CD4-positive, alpha-beta T cell (primary cell): ENCODE results near the gene RANBP3. TPM values are rescaled to one million over a fixed set of nuclear protein-coding genes. Genes with fewer than 3 reads are reported as not detected.

Experiments
- ATAC-seq: fragments of 200-7000 bp; cut with Tn5 transposase; one replicate; pipeline ENCODE4 v1.10.0; 2022; ENCODE audit warnings: mild to moderate bottlenecking; ENCODE audit not compliant: poor library complexity
- CTCF ChIA-PET: fragments of 350-600 bp; sonication (Branson Sonifier 250); formaldehyde crosslinking; loops from one replicate; lab custom pipeline; 2021; ENCODE audit warnings: antibody characterized with exemption, inconsistent platforms; lab: Charles Lee
- POLR2A ChIA-PET: fragments of 350-600 bp; sonication (Branson Sonifier 250); formaldehyde crosslinking; loops from one replicate; lab custom pipeline; 2021; ENCODE audit warnings: antibody characterized with exemption, inconsistent platforms; lab: Charles Lee
- DNase-seq, 14 experiments: peaks; one replicate each; pipeline ENCODE4 v3.0.0-alpha.2; 2013 to 2020; ENCODE audit warnings: mixed read lengths in 2 of 14
- H3K27ac ChIP-seq, 2 donors: one replicate each; pipeline versions ENCODE4 v1.5.1 to v1.7.0; 2013; ENCODE audit warnings: low read length in 2 of 2, low read depth in 1 of 2, mild to moderate bottlenecking in 1 of 2
- H3K27me3 ChIP-seq, 2 experiments: 1 replicate in 1 of 2; 2 replicates in 1 of 2; pipeline versions ENCODE4 v1.6.1 to v1.7.0; 2013; ENCODE audit warnings: low read length in 2 of 2, control low read depth in 1 of 2, mild to moderate bottlenecking in 1 of 2, moderate library complexity in 1 of 2; ENCODE audit not compliant: insufficient read depth in 2 of 2, control insufficient read depth in 1 of 2
- H3K36me3 ChIP-seq: one replicate; pipeline ENCODE4 v1.6.1; 2013; ENCODE audit warnings: low read length, control low read depth; ENCODE audit not compliant: insufficient read depth
- H3K4me1 ChIP-seq: one replicate; pipeline ENCODE4 v1.6.1; 2013; ENCODE audit warnings: low read length, control low read depth; ENCODE audit not compliant: insufficient read depth
- H3K4me3 ChIP-seq: one replicate; pipeline ENCODE4 v1.5.1; 2013; ENCODE audit warnings: mild to moderate bottlenecking, low read length, moderate library complexity
- H3K9me3 ChIP-seq, 2 experiments: 1 replicate in 1 of 2; 2 replicates in 1 of 2; pipeline versions ENCODE4 v1.6.1 to v1.7.0; 2013; ENCODE audit warnings: low read length in 2 of 2, mild to moderate bottlenecking in 2 of 2, control low read depth in 1 of 2, moderate library complexity in 1 of 2; ENCODE audit not compliant: control insufficient read depth in 1 of 2, insufficient read depth in 1 of 2
- H3K27ac Mint-ChIP-seq: one replicate; pipeline ENCODE4 v1.8.0; 2020; ENCODE audit warnings: mixed read lengths
- H3K27me3 Mint-ChIP-seq: one replicate; pipeline ENCODE4 v1.8.0; 2021; ENCODE audit warnings: mixed read lengths
- H3K36me3 Mint-ChIP-seq: one replicate; pipeline ENCODE4 v1.8.0; 2021; ENCODE audit warnings: low read depth, mixed read lengths
- H3K4me1 Mint-ChIP-seq: one replicate; pipeline ENCODE4 v1.8.0; 2021; ENCODE audit warnings: low read depth, mixed read lengths
- H3K4me3 Mint-ChIP-seq: one replicate; pipeline ENCODE4 v1.8.0; 2020; ENCODE audit warnings: mild to moderate bottlenecking, mixed read lengths
- H3K9me3 Mint-ChIP-seq: one replicate; pipeline ENCODE4 v1.8.0; 2020; ENCODE audit warnings: mixed read lengths
- intact Hi-C, 2 experiments: fragments of 100-400 bp; cut with DNase I in 1 of 2; cut with micrococcal nuclease in 1 of 2; formaldehyde crosslinking; loops; one replicate each; pipeline versions ENCODE4 v1.15.1 to v1.9.0; 2023 to 2025; cut with DNase I, micrococcal nuclease
- total RNA-seq, 174 experiments: library from RNA in 2 of 174; stranded (reverse) in 2 of 174; gene quantifications; one replicate each; pipeline ENCODE4 v1.2.3 and lab custom pipeline; 2021 to 2026
- TF ChIP-seq, protein P1 (sequence below): fragments of 200-600 bp; IDR thresholded peaks from one replicate; pipeline ENCODE4 v1.8.0; 2022; ENCODE audit warnings: antibody characterized with exemption, mild to moderate bottlenecking

Gene RANBP3
- total RNA-seq, 2 experiments from 2014 or later = 82.7 to 88.7 TPM

DNA sequence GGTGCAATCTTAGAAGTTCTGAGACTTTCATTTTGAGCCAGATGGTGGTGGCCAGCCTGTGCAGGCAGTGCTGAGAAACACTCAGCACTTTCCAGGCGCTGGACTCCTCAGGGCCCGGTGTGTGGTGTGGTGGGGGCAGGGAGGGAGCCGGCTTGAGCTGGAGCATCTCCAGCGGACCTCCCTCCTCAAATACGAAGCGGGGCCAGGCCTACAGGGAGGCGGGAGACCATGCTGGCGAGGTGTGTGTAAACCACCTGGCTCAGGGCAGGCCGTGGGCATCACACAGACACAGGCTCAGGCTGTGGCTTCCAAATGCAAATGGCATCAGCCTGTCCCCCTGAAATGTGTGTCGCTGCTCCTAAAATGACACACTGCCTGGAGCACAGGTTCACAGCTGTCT is 33.3 kb upstream of the RANBP3 start:
- no peak overlapping the region for H3K27ac Mint-ChIP-seq
- no peaks in the 10 kb centered on the region for H3K4me1 Mint-ChIP-seq

GRCh38 chr19:6010107-6010506 is 32.2 kb upstream of the RANBP3 start:
- Mint-ChIP-seq H3K27ac (no peak overlapping the region), H3K36me3 (no peaks in the 10 kb centered on the region), H3K27me3 (no peaks in the 10 kb centered on the region), H3K4me1 (no peaks in the 10 kb centered on the region), H3K4me3 (no peak overlapping the region), H3K9me3 (no peaks in the 10 kb centered on the region)
- ChIA-PET POLR2A (no interaction called here), CTCF (no interaction called here)
- ATAC-seq (no peak), DNase-seq (no peak)
- Histone ChIP-seq H3K4me1 (no peaks in the 10 kb centered on the region), H3K4me3 (no peak overlapping the region), H3K27ac (no peak overlapping the region), H3K27me3 (no peaks in the 10 kb centered on the region), H3K9me3 (no peaks in the 10 kb centered on the region), H3K36me3 (no peaks in the 10 kb centered on the region)
- intact Hi-C loops = no loop called here
- TF ChIP-seq, protein P1, sequence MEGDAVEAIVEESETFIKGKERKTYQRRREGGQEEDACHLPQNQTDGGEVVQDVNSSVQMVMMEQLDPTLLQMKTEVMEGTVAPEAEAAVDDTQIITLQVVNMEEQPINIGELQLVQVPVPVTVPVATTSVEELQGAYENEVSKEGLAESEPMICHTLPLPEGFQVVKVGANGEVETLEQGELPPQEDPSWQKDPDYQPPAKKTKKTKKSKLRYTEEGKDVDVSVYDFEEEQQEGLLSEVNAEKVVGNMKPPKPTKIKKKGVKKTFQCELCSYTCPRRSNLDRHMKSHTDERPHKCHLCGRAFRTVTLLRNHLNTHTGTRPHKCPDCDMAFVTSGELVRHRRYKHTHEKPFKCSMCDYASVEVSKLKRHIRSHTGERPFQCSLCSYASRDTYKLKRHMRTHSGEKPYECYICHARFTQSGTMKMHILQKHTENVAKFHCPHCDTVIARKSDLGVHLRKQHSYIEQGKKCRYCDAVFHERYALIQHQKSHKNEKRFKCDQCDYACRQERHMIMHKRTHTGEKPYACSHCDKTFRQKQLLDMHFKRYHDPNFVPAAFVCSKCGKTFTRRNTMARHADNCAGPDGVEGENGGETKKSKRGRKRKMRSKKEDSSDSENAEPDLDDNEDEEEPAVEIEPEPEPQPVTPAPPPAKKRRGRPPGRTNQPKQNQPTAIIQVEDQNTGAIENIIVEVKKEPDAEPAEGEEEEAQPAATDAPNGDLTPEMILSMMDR = no peak

More for the DNA sequence above, 33.3 kb upstream of the RANBP3 start:
- ChIA-PET POLR2A (no interaction called here), CTCF (interaction anchor here (1.2 kb wide), 1 partner anchor 207 kb away, joined by 4 read pairs; no protein-coding TSS in a partner anchor)
- Mint-ChIP-seq H3K4me3 (no peak overlapping the region), H3K27me3 (no peaks in the 10 kb centered on the region), H3K36me3 (no peaks in the 10 kb centered on the region), H3K9me3 (no peaks in the 10 kb centered on the region)
- H3K9me3 ChIP-seq = no peaks in the 10 kb centered on the region
- no peak overlapping the region for H3K4me3 ChIP-seq
- TF ChIP-seq, protein P1 = no peak
- ATAC-seq = no peak
- no peaks in the 10 kb centered on the region for H3K4me1 ChIP-seq
- intact Hi-C loops = no loop called here
- no peak overlapping the region for H3K27ac ChIP-seq
- H3K27me3 ChIP-seq = no peaks in the 10 kb centered on the region
- DNase-seq = no peak
- H3K36me3 ChIP-seq = no peaks in the 10 kb centered on the region

DNA sequence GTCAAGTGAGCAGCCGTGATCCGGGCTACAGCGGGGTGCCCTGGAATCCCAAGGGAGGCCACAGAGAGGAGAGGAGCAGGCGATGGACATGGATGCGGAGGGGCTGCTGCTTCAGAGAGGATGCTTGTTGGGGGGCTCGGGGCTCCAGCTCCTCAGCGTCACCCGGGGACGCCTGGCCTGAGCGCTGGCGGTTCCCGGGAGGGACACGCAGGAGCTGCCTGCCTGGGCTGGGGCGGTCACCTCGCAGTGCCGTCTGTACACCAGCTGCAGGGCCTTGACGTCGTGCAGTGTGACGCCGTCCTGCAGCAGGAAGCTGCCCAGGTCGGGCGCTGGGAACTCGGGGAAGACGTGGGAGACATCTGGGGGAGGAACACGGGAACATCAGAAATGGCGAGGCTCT is 29.9 kb upstream of the RANBP3 start:
- Mint-ChIP-seq H3K9me3 (no peaks in the 10 kb centered on the region), H3K36me3 (no peaks in the 10 kb centered on the region), H3K27ac (no peak overlapping the region), H3K4me1 (no peaks in the 10 kb centered on the region), H3K27me3 (no peaks in the 10 kb centered on the region), H3K4me3 (no peak overlapping the region)
- Histone ChIP-seq H3K36me3 (no peaks in the 10 kb centered on the region), H3K27me3 (no peaks in the 10 kb centered on the region), H3K4me1 (no peaks in the 10 kb centered on the region), H3K27ac (no peak overlapping the region), H3K9me3 (no peaks in the 10 kb centered on the region), H3K4me3 (no peak overlapping the region)
- ATAC-seq (no peak), DNase-seq (no peak)
- ChIA-PET POLR2A (no interaction called here), CTCF (no interaction called here)
- intact Hi-C loops = no loop called here
- TF ChIP-seq, protein P1 = no peak
